Measurements from ENCODE around the gene TRAF3.

- no peak for TF ChIP-seq CTCF (IDR thresholded peaks at IDR 0.05 in 8 of 11, conservative IDR thresholded peaks at IDR 0.05 in 3 of 11)
- no peak for TF ChIP-seq POLR2A (IDR thresholded peaks at IDR 0.05)
Observed at GRCh38 chr14:102955636-102956408, 178.6 kb downstream of the TRAF3 start.

Measured in spleen (tissue), 7 donors.